H1 (cell line): ENCODE measurements around the gene SEMA3C. TPM values are rescaled to one million over a fixed set of nuclear protein-coding genes. Genes with fewer than 3 reads are reported as not detected.

ENCODE experiments used
- CTCF ChIA-PET: fragments of 300-600 bp; sonication (Branson Sonifier 250); formaldehyde crosslinking; loops from one replicate; lab custom pipeline; 2021; ENCODE audit not compliant: partially characterized antibody; lab: Charles Lee
- POLR2A ChIA-PET: fragments of 300-600 bp; sonication (Branson Sonifier 250); formaldehyde crosslinking; loops from one replicate; lab custom pipeline; 2021; ENCODE audit warnings: inconsistent platforms; ENCODE audit not compliant: partially characterized antibody; lab: Charles Lee
- DNase-seq, 2 experiments: peaks; one replicate each; pipeline versions ENCODE4 v3.0.0 to v3.0.0-alpha.2; 2010 to 2022; ENCODE audit warnings: low spot score in 2 of 2, low read depth in 1 of 2, mixed read lengths in 1 of 2
- FAIRE-seq: peaks from 2 replicates; lab custom pipeline; 2011; peaks lifted over from hg19 to GRCh38; lab: Jason Lieb, UNC
- H2AFZ ChIP-seq: 2 replicates; pipeline ENCODE4 v1.8.1; 2012; ENCODE audit warnings: low read length, inconsistent platforms
- H2AK5ac ChIP-seq: 2 replicates; pipeline ENCODE4 v1.6.1; 2013; ENCODE audit warnings: low read depth, low read length
- H2BK120ac ChIP-seq: replicated peaks from 2 replicates; pipeline ENCODE3; 2013; ENCODE audit warnings: low read depth, low read length, inconsistent platforms
- H2BK12ac ChIP-seq: 2 replicates; pipeline ENCODE4 v1.6.1; 2013; ENCODE audit warnings: low read depth, low read length
- H2BK15ac ChIP-seq: 2 replicates; pipeline ENCODE4 v1.6.1; 2013; ENCODE audit warnings: low read length
- H2BK20ac ChIP-seq: 2 replicates; pipeline ENCODE4 v1.6.1; 2013; ENCODE audit warnings: low read length
- H2BK5ac ChIP-seq: 2 replicates; pipeline ENCODE4 v1.6.1; 2013; ENCODE audit warnings: low read depth, low read length
- H3K14ac ChIP-seq: 2 replicates; pipeline ENCODE4 v1.6.1; 2013; ENCODE audit warnings: inconsistent platforms; ENCODE audit not compliant: insufficient read length
- H3K18ac ChIP-seq: 2 replicates; pipeline ENCODE4 v1.6.1; 2013; ENCODE audit warnings: low read length; ENCODE audit errors: extremely low read depth
- H3K23ac ChIP-seq: 2 replicates; pipeline ENCODE4 v1.6.1; 2013; ENCODE audit warnings: inconsistent platforms; ENCODE audit not compliant: insufficient read length
- H3K23me2 ChIP-seq: 2 replicates; pipeline ENCODE4 v1.6.1; 2013; ENCODE audit warnings: low read depth, low read length
- H3K27ac ChIP-seq: 2 replicates; pipeline ENCODE4 v1.6.1; 2011; ENCODE audit warnings: low read depth, low read length, inconsistent platforms
- H3K27me3 ChIP-seq, 4 experiments: replicated peaks in 1 of 4; 1 replicate in 1 of 4; 2 replicates in 3 of 4; pipeline versions ENCODE4 v1.6.1 to v1.8.1; 2011 to 2013; ENCODE audit warnings: low read length in 3 of 4, mild to moderate bottlenecking in 3 of 4, inconsistent platforms in 2 of 4, mixed read lengths in 2 of 4, moderate library complexity in 1 of 4; ENCODE audit not compliant: control insufficient read depth in 3 of 4, insufficient read depth in 3 of 4; ENCODE audit errors: extremely low read depth in 1 of 4
- H3K36me3 ChIP-seq, 4 experiments: 2 replicates each; pipeline versions ENCODE4 v1.6.1 to v1.8.1; 2011 to 2013; ENCODE audit warnings: mild to moderate bottlenecking in 4 of 4, low read length in 3 of 4, moderate library complexity in 2 of 4, control low read depth in 1 of 4, inconsistent platforms in 1 of 4; ENCODE audit not compliant: insufficient read depth in 4 of 4, control insufficient read depth in 2 of 4
- H3K4ac ChIP-seq: replicated peaks from 2 replicates; pipeline ENCODE3; 2013; ENCODE audit warnings: low read length, low read depth, mixed read lengths, inconsistent platforms; ENCODE audit not compliant: insufficient read length
- H3K4me1 ChIP-seq, 4 experiments: replicated peaks in 1 of 4; 1 replicate in 1 of 4; 2 replicates in 3 of 4; pipeline versions ENCODE4 v1.6.1 to v1.8.1; 2011 to 2013; ENCODE audit warnings: low read length in 3 of 4, inconsistent platforms in 2 of 4, mixed read lengths in 1 of 4; ENCODE audit not compliant: insufficient read depth in 4 of 4, control insufficient read depth in 3 of 4
- H3K4me2 ChIP-seq, 2 experiments: 2 replicates each; pipeline versions ENCODE4 v1.6.1 to v1.8.1; 2011 to 2013; ENCODE audit warnings: low read depth in 2 of 2, low read length in 2 of 2, control low read depth in 1 of 2, inconsistent platforms in 1 of 2, mild to moderate bottlenecking in 1 of 2; ENCODE audit not compliant: insufficient read depth in 1 of 2
- H3K4me3 ChIP-seq, 4 experiments: fragments of 200-600, 300-600 bp in 1 of 4; sonication (generic), shearing (Covaris generic), sonication (Bioruptor Twin) in 1 of 4; 2 replicates each; pipeline versions ENCODE4 v1.5.1 to v1.8.1; 2011 to 2016; ENCODE audit warnings: low read length in 4 of 4, low read depth in 3 of 4, control low read depth in 2 of 4, inconsistent platforms in 2 of 4, mild to moderate bottlenecking in 2 of 4, mixed read lengths in 1 of 4, moderate library complexity in 1 of 4; ENCODE audit not compliant: insufficient read depth in 2 of 4; ENCODE audit errors: extremely low read depth in 1 of 4
- H3K56ac ChIP-seq: replicated peaks from 2 replicates; pipeline ENCODE3; 2013; ENCODE audit warnings: low read depth, mild to moderate bottlenecking, mixed read lengths, low read length, inconsistent platforms; ENCODE audit not compliant: insufficient read length
- H3K79me1 ChIP-seq: 2 replicates; pipeline ENCODE4 v1.6.1; 2013; ENCODE audit warnings: low read depth, low read length, control low read depth
- H3K79me2 ChIP-seq, 2 experiments: 2 replicates each; pipeline versions ENCODE4 v1.6.1 to v1.8.1; 2012 to 2013; ENCODE audit warnings: low read length in 2 of 2, mild to moderate bottlenecking in 2 of 2, inconsistent platforms in 1 of 2; ENCODE audit not compliant: insufficient read depth in 2 of 2, control insufficient read depth in 1 of 2
- H3K9ac ChIP-seq, 4 experiments: replicated peaks in 1 of 4; 1 replicate in 1 of 4; 2 replicates in 3 of 4; pipeline versions ENCODE4 v1.6.1 to v1.8.1; 2011 to 2013; ENCODE audit warnings: low read depth in 3 of 4, low read length in 3 of 4, control low read depth in 2 of 4, mild to moderate bottlenecking in 2 of 4, moderate library complexity in 2 of 4, inconsistent platforms in 1 of 4; ENCODE audit errors: extremely low read depth in 1 of 4
- H3K9me3 ChIP-seq, 2 experiments: 2 replicates each; pipeline versions ENCODE4 v1.6.1 to v1.8.1; 2012 to 2013; ENCODE audit warnings: mild to moderate bottlenecking in 2 of 2, moderate library complexity in 2 of 2, control low read depth in 1 of 2, inconsistent platforms in 1 of 2, low read depth in 1 of 2, low read length in 1 of 2, mixed read lengths in 1 of 2; ENCODE audit not compliant: insufficient read depth in 2 of 2
- H4K20me1 ChIP-seq, 2 experiments: replicated peaks in 1 of 2; 2 replicates each; pipeline versions ENCODE3 to v1.8.1; 2011 to 2013; ENCODE audit warnings: inconsistent platforms in 2 of 2, low read length in 2 of 2, mild to moderate bottlenecking in 1 of 2; ENCODE audit not compliant: insufficient read depth in 2 of 2, control insufficient read depth in 1 of 2
- H4K5ac ChIP-seq: 2 replicates; pipeline ENCODE4 v1.6.1; 2013; ENCODE audit warnings: low read length, low read depth, mixed read lengths, inconsistent platforms; ENCODE audit not compliant: insufficient read length
- H4K8ac ChIP-seq: 2 replicates; pipeline ENCODE4 v1.8.0; 2013; ENCODE audit warnings: mild to moderate bottlenecking, moderate library complexity, low read length, inconsistent platforms; ENCODE audit not compliant: insufficient read depth; ENCODE audit errors: extremely low read depth
- H4K91ac ChIP-seq: replicated peaks from 2 replicates; pipeline ENCODE3; 2013; ENCODE audit warnings: low read length, mixed read lengths, inconsistent platforms; ENCODE audit not compliant: insufficient read length
- ASH2L ChIP-seq: fragments of 200-600, 300-600 bp; sonication (generic); IDR thresholded peaks from one replicate; pipeline ENCODE4 v1.7.1; 2017; ENCODE audit warnings: low read length
- CREB1 ChIP-seq: IDR thresholded peaks from 2 replicates; pipeline ENCODE4 v1.6.1; 2012; ENCODE audit warnings: inconsistent platforms
- CTBP2 ChIP-seq: IDR thresholded peaks from 2 replicates; pipeline ENCODE4 v1.7.0; 2011; ENCODE audit warnings: borderline replicate concordance, mild to moderate bottlenecking, moderate library complexity, mixed read lengths, low read length; ENCODE audit not compliant: insufficient read depth, insufficient read length
- JUN ChIP-seq: IDR thresholded peaks from 2 replicates; pipeline ENCODE4 v1.6.1; 2011; ENCODE audit warnings: low read depth, mild to moderate bottlenecking, improper control_type of control experiment, low read length
- KDM1A ChIP-seq: fragments of 200-600, 300-600 bp; sonication (generic); IDR thresholded peaks from 2 replicates; pipeline ENCODE4 v1.7.1; 2016; ENCODE audit warnings: mild to moderate bottlenecking, low read length, borderline replicate concordance
- SIN3A ChIP-seq, 2 experiments: IDR thresholded peaks in 1 of 2; conservative IDR thresholded peaks in 1 of 2; 2 replicates each; pipeline ENCODE4 v1.6.1; 2011 to 2012; ENCODE audit warnings: low read length in 2 of 2, improper control_type of control experiment in 1 of 2, low read depth in 1 of 2, mild to moderate bottlenecking in 1 of 2
- SP1 ChIP-seq: IDR thresholded peaks from 2 replicates; pipeline ENCODE4 v1.6.1; 2011; ENCODE audit warnings: low read depth, low read length
- TAF7 ChIP-seq: optimal IDR thresholded peaks from 2 replicates; pipeline ENCODE3; 2011; ENCODE audit warnings: low read depth, mild to moderate bottlenecking, inconsistent platforms, low read length, moderate library complexity, borderline replicate concordance
- TCF12 ChIP-seq: IDR thresholded peaks from 2 replicates; pipeline ENCODE4 v1.6.1; 2011; ENCODE audit warnings: low read depth, mild to moderate bottlenecking, low read length
- USF2 ChIP-seq: IDR thresholded peaks from 2 replicates; pipeline ENCODE4 v1.6.1; 2011; ENCODE audit warnings: low read length, improper control_type of control experiment
- YY1 ChIP-seq: IDR thresholded peaks from 2 replicates; pipeline ENCODE4 v1.6.1; 2011; ENCODE audit warnings: low read depth, mild to moderate bottlenecking, low read length
- WGBS, 2 experiments: shearing (Covaris generic) in 1 of 2; methylation state at CpG; one replicate each; pipeline versions ENCODE4 v1.1.6 to v1.1.7; 2013 to 2015; ENCODE audit warnings: low lambda C conversion rate in 2 of 2, mixed read lengths in 2 of 2, inconsistent platforms in 1 of 2, low coverage in 1 of 2, missing lambda C conversion rate in 1 of 2; ENCODE audit not compliant: insufficient replicate concordance in 2 of 2, insufficient coverage in 1 of 2, insufficient read length in 1 of 2; ENCODE audit errors: extremely low coverage in 1 of 2, missing lambda C conversion rate in 1 of 2; 5-methylcytosine and 5-hydroxymethylcytosine counted together
- polyA plus RNA-seq, 7 experiments: library from polyadenylated mRNA; depleted of rRNA in 3 of 7; stranded (reverse) in 5 of 7; unstranded in 2 of 7; fragments of >200 nt in 5 of 7; fragments of 200-250 nt in 2 of 7; gene quantifications; 1 replicate in 5 of 7; 2 replicates in 1 of 7; 4 replicates in 1 of 7; pipeline versions ENCODE4 v1.2.1 to v1.2.3, GENCODE V29; 2011 to 2013; ENCODE audit warnings: missing spikeins in 2 of 7, mixed read lengths in 2 of 7
- total RNA-seq: library from RNA; stranded (reverse); fragmentation: NEBNext Ultra II Directional; extraction: Animal tissue kit (Norgen Biotek cat#: 25700); gene quantifications from 2 replicates; pipeline ENCODE4 v1.2.1, GENCODE V29; 2021

Gene SEMA3C
- total and polyA plus RNA-seq, 2 of the 8 experiments (the other 6 are each of a cell fraction or from before 2014, with no cell fraction given), result 0.15 to 1.4 TPM

GRCh38 chr7:80787721-80788120 lies 131.1 kb downstream of the SEMA3C start:
- Histone ChIP-seq H3K4me2 (no peak overlapping the region), H3K27ac (no peak overlapping the region), H2BK20ac (no peak overlapping the region), H2AK5ac (no peak overlapping the region), H3K18ac (no peak overlapping the region), H3K36me3 (no peaks in the 10 kb centered on the region), H4K20me1 (no peaks in the 10 kb centered on the region), H3K14ac (no peak overlapping the region), H3K27me3 (no peaks in the 10 kb centered on the region), H2AFZ (no peak overlapping the region), H3K9me3 (no peaks in the 10 kb centered on the region), H2BK15ac (no peak overlapping the region), H2BK120ac (no peak overlapping the region), H2BK5ac (no peak overlapping the region), H3K4me3 (no peak overlapping the region), H3K79me2 (no peaks in the 10 kb centered on the region), H4K5ac (no peak overlapping the region), H3K23me2 (no peaks in the 10 kb centered on the region), H3K4me1 (no peaks in the 10 kb centered on the region), H3K79me1 (no peaks in the 10 kb centered on the region), H2BK12ac (no peak overlapping the region), H3K56ac (no peak overlapping the region), H3K4ac (no peak overlapping the region), H3K23ac (no peak overlapping the region), H4K8ac (no peak overlapping the region), H4K91ac (no peak overlapping the region), H3K9ac (no peak overlapping the region)
- WGBS, 2 experiments, result 90% methylated on average over 1 of the region's 1 CpG; no CpG with 5 or more reads in 1 of the 2 experiments
- FAIRE-seq (no peak), DNase-seq (no peak)
- TF ChIP-seq ASH2L, result no peak
- TF ChIP-seq YY1, result no peak
- no peak for TF ChIP-seq SIN3A (conservative IDR thresholded peaks at IDR 0.05 in 1 of 2, IDR thresholded peaks at IDR 0.05 in 1 of 2; ENCODE audit: low read depth in 1 of 2, low read length in 2 of 2)
- no peak for TF ChIP-seq CTBP2
- TF ChIP-seq TCF12, result no peak
- TF ChIP-seq JUN, result no peak
- no peak for TF ChIP-seq KDM1A
- TF ChIP-seq CREB1, result no peak
- TF ChIP-seq USF2, result no peak
- TF ChIP-seq TAF7, result no peak
- no peak for TF ChIP-seq SP1
- ChIA-PET CTCF (no interaction called here), POLR2A (no interaction called here)
